ENCODE measurements around the gene AP2B1.

AP2B1 gene

GRCh38 chr17:35603674-35604073, 16.6 kb downstream of the AP2B1 start:
- Histone ChIP-seq H3K4ac (ENCODE audit: low read length) (no peak overlapping the region), H4K91ac (ENCODE audit: low read depth, low read length, poor library complexity) (no peak overlapping the region), H3K4me3 (ENCODE audit: low read length in 2 of 2) (no peak overlapping the region), H3K36me3 (replicated peaks in 1 of 2; ENCODE audit: control insufficient read depth in 2 of 2, insufficient read depth in 2 of 2, low read length in 2 of 2) (peaks cover 13 to 94% of the 10 kb centered on the region in 2 donors), H2BK12ac (ENCODE audit: low read length) (no peak overlapping the region), H2BK5ac (ENCODE audit: low read length) (no peak overlapping the region), H3K79me1 (ENCODE audit: low read depth, low read length) (peaks cover 3% of the 10 kb centered on the region), H3K27me3 (ENCODE audit: control insufficient read depth in 3 of 3, insufficient read depth in 3 of 3, low read depth in 1 of 3, low read length in 3 of 3) (no peaks in the 10 kb centered on the region), H2BK15ac (ENCODE audit: low read length) (no peak overlapping the region), H3K18ac (ENCODE audit: low read length) (no peak overlapping the region), H4K8ac (ENCODE audit: low read depth, low read length) (no peak overlapping the region), H3K9ac (ENCODE audit: low read depth, low read length, poor library complexity) (no peak overlapping the region), H2AK5ac (ENCODE audit: low read depth, low read length) (no peak overlapping the region), H3K27ac (replicated peaks; ENCODE audit: low read length) (no peak overlapping the region), H2AFZ (ENCODE audit: low read length) (no peak overlapping the region), H3K14ac (ENCODE audit: low read length) (no peak overlapping the region), H3K4me1 (ENCODE audit: control insufficient read depth in 2 of 2, insufficient read depth in 1 of 2, low read depth in 1 of 2, low read length in 2 of 2) (no peaks in the 10 kb centered on the region), H3K4me2 (ENCODE audit: insufficient read depth, low read length, poor library complexity, severe bottlenecking) (no peak overlapping the region), H3K9me3 (replicated peaks in 1 of 2; ENCODE audit: control insufficient read depth in 2 of 2, insufficient read depth in 1 of 2, low read depth in 1 of 2, low read length in 2 of 2) (no peaks in the 10 kb centered on the region), H2BK120ac (ENCODE audit: low read depth, low read length) (no peak overlapping the region), H3K23ac (ENCODE audit: low read depth, low read length, poor library complexity) (no peak overlapping the region)
- no CpG with 5 or more reads among the region's 7 CpGs for WGBS, 2 donors (ENCODE audit: extremely low coverage in 2 of 2, insufficient read length in 2 of 2, insufficient replicate concordance in 1 of 2)
- DNase-seq (ENCODE audit: low spot score) = no peak

GRCh38 chr17:35605678-35606077, 18.6 kb downstream of the AP2B1 start:
- no peaks in the 10 kb centered on the region for H3K27me3 ChIP-seq (ENCODE audit: control insufficient read depth in 3 of 3, insufficient read depth in 3 of 3, low read depth in 1 of 3, low read length in 3 of 3)
- H3K18ac ChIP-seq (ENCODE audit: low read length) = no peak overlapping the region
- H3K14ac ChIP-seq (ENCODE audit: low read length) = no peak overlapping the region
- no peak overlapping the region for H2BK12ac ChIP-seq (ENCODE audit: low read length)
- H4K91ac ChIP-seq (ENCODE audit: low read depth, low read length, poor library complexity) = no peak overlapping the region
- H2BK120ac ChIP-seq (ENCODE audit: low read depth, low read length) = no peak overlapping the region
- no peak for DNase-seq (ENCODE audit: low spot score)
- no peak overlapping the region for H3K4me3 ChIP-seq (ENCODE audit: low read length in 2 of 2)
- H3K9ac ChIP-seq (ENCODE audit: low read depth, low read length, poor library complexity) = no peak overlapping the region
- no peak overlapping the region for H3K23ac ChIP-seq (ENCODE audit: low read depth, low read length, poor library complexity)
- no CpG with 5 or more reads among the region's 2 CpGs for WGBS, 2 donors (ENCODE audit: extremely low coverage in 2 of 2, insufficient read length in 2 of 2, insufficient replicate concordance in 1 of 2)
- no peaks in the 10 kb centered on the region for H3K4me1 ChIP-seq (ENCODE audit: control insufficient read depth in 2 of 2, insufficient read depth in 1 of 2, low read depth in 1 of 2, low read length in 2 of 2)
- H2BK15ac ChIP-seq (ENCODE audit: low read length) = no peak overlapping the region
- H3K27ac ChIP-seq (replicated peaks; ENCODE audit: low read length) = no peak overlapping the region
- no peak overlapping the region for H3K4me2 ChIP-seq (ENCODE audit: insufficient read depth, low read length, poor library complexity, severe bottlenecking)
- no peak overlapping the region for H2AFZ ChIP-seq (ENCODE audit: low read length)
- no peak overlapping the region for H2AK5ac ChIP-seq (ENCODE audit: low read depth, low read length)
- no peak overlapping the region for H4K8ac ChIP-seq (ENCODE audit: low read depth, low read length)
- peaks cover 3% of the 10 kb centered on the region for H3K79me1 ChIP-seq (ENCODE audit: low read depth, low read length)
- no peak overlapping the region for H3K4ac ChIP-seq (ENCODE audit: low read length)
- H3K9me3 ChIP-seq (replicated peaks in 1 of 2; ENCODE audit: control insufficient read depth in 2 of 2, insufficient read depth in 1 of 2, low read depth in 1 of 2, low read length in 2 of 2) = no peaks in the 10 kb centered on the region
- peaks cover 11 to 93% of the 10 kb centered on the region in 2 donors for H3K36me3 ChIP-seq (replicated peaks in 1 of 2; ENCODE audit: control insufficient read depth in 2 of 2, insufficient read depth in 2 of 2, low read length in 2 of 2)
- H2BK5ac ChIP-seq (ENCODE audit: low read length) = no peak overlapping the region

GRCh38 chr17:35607239-35607847, 20.2 kb downstream of the AP2B1 start:
- no CpG with 5 or more reads among the region's 3 CpGs for WGBS, 2 donors (ENCODE audit: extremely low coverage in 2 of 2, insufficient read length in 2 of 2, insufficient replicate concordance in 1 of 2)
- H2BK120ac ChIP-seq (ENCODE audit: low read depth, low read length) = no peak overlapping the region
- no peaks in the 10 kb centered on the region for H3K27me3 ChIP-seq (ENCODE audit: control insufficient read depth in 3 of 3, insufficient read depth in 3 of 3, low read depth in 1 of 3, low read length in 3 of 3)
- no peak overlapping the region for H2AK5ac ChIP-seq (ENCODE audit: low read depth, low read length)
- H3K4ac ChIP-seq (ENCODE audit: low read length) = no peak overlapping the region
- H3K9ac ChIP-seq (ENCODE audit: low read depth, low read length, poor library complexity) = no peak overlapping the region
- H3K4me3 ChIP-seq (ENCODE audit: low read length in 2 of 2) = no peak overlapping the region
- no peak overlapping the region for H2AFZ ChIP-seq (ENCODE audit: low read length)
- H4K8ac ChIP-seq (ENCODE audit: low read depth, low read length) = no peak overlapping the region
- H2BK12ac ChIP-seq (ENCODE audit: low read length) = no peak overlapping the region
- no peak overlapping the region for H3K14ac ChIP-seq (ENCODE audit: low read length)
- no peak overlapping the region for H4K91ac ChIP-seq (ENCODE audit: low read depth, low read length, poor library complexity)
- no peak overlapping the region for H3K18ac ChIP-seq (ENCODE audit: low read length)
- no peak overlapping the region for H2BK15ac ChIP-seq (ENCODE audit: low read length)
- H3K36me3 ChIP-seq (replicated peaks in 1 of 2; ENCODE audit: control insufficient read depth in 2 of 2, insufficient read depth in 2 of 2, low read length in 2 of 2) = peaks cover 11 to 93% of the 10 kb centered on the region in 2 donors
- no peak overlapping the region for H3K4me2 ChIP-seq (ENCODE audit: insufficient read depth, low read length, poor library complexity, severe bottlenecking)
- no peak for DNase-seq (ENCODE audit: low spot score)
- H3K79me1 ChIP-seq (ENCODE audit: low read depth, low read length) = peaks cover 3% of the 10 kb centered on the region
- no peak overlapping the region for H3K23ac ChIP-seq (ENCODE audit: low read depth, low read length, poor library complexity)
- no peaks in the 10 kb centered on the region for H3K4me1 ChIP-seq (ENCODE audit: control insufficient read depth in 2 of 2, insufficient read depth in 1 of 2, low read depth in 1 of 2, low read length in 2 of 2)
- H3K27ac ChIP-seq (replicated peaks; ENCODE audit: low read length) = no peak overlapping the region
- H3K9me3 ChIP-seq (replicated peaks in 1 of 2; ENCODE audit: control insufficient read depth in 2 of 2, insufficient read depth in 1 of 2, low read depth in 1 of 2, low read length in 2 of 2) = no peaks in the 10 kb centered on the region
- H2BK5ac ChIP-seq (ENCODE audit: low read length) = no peak overlapping the region

GRCh38 chr17:35609831-35610230, 22.7 kb downstream of the AP2B1 start:
- Histone ChIP-seq H3K23ac (ENCODE audit: low read depth, low read length, poor library complexity) (no peak overlapping the region), H3K79me1 (ENCODE audit: low read depth, low read length) (no peaks in the 10 kb centered on the region), H4K91ac (ENCODE audit: low read depth, low read length, poor library complexity) (no peak overlapping the region), H4K8ac (ENCODE audit: low read depth, low read length) (no peak overlapping the region), H2BK120ac (ENCODE audit: low read depth, low read length) (no peak overlapping the region), H3K27me3 (ENCODE audit: control insufficient read depth in 3 of 3, insufficient read depth in 3 of 3, low read depth in 1 of 3, low read length in 3 of 3) (no peaks in the 10 kb centered on the region), H3K27ac (replicated peaks; ENCODE audit: low read length) (no peak overlapping the region), H3K4me1 (ENCODE audit: control insufficient read depth in 2 of 2, insufficient read depth in 1 of 2, low read depth in 1 of 2, low read length in 2 of 2) (no peaks in the 10 kb centered on the region), H2AFZ (ENCODE audit: low read length) (no peak overlapping the region), H3K4ac (ENCODE audit: low read length) (no peak overlapping the region), H3K14ac (ENCODE audit: low read length) (no peak overlapping the region), H3K4me3 (ENCODE audit: low read length in 2 of 2) (no peak overlapping the region), H2BK5ac (ENCODE audit: low read length) (no peak overlapping the region), H2BK15ac (ENCODE audit: low read length) (no peak overlapping the region), H2BK12ac (ENCODE audit: low read length) (no peak overlapping the region), H3K18ac (ENCODE audit: low read length) (no peak overlapping the region), H3K9me3 (replicated peaks in 1 of 2; ENCODE audit: control insufficient read depth in 2 of 2, insufficient read depth in 1 of 2, low read depth in 1 of 2, low read length in 2 of 2) (no peaks in the 10 kb centered on the region), H2AK5ac (ENCODE audit: low read depth, low read length) (no peak overlapping the region), H3K36me3 (replicated peaks in 1 of 2; ENCODE audit: control insufficient read depth in 2 of 2, insufficient read depth in 2 of 2, low read length in 2 of 2) (peaks cover 8 to 91% of the 10 kb centered on the region in 2 donors), H3K9ac (ENCODE audit: low read depth, low read length, poor library complexity) (no peak overlapping the region), H3K4me2 (ENCODE audit: insufficient read depth, low read length, poor library complexity, severe bottlenecking) (no peak overlapping the region)
- no peak for DNase-seq (ENCODE audit: low spot score)
- WGBS, 2 donors (ENCODE audit: extremely low coverage in 2 of 2, insufficient read length in 2 of 2, insufficient replicate concordance in 1 of 2) = no CpG with 5 or more reads among the region's 4 CpGs
